ENCODE measurements around the gene RARA.
"Not testable (repeated sequence)": the region's sequence is repeated elsewhere in the genome, so short reads cannot be mapped to it uniquely, and the experiment has no call there.

The RARA gene

GRCh38 chr17:40374821-40375498 is 66.0 kb downstream of the RARA start:
- DNase-seq (ENCODE audit: low read depth in 2 of 2), result no peak

GRCh38 chr17:40375786-40376185 is 66.8 kb downstream of the RARA start:
- DNase-seq (ENCODE audit: low read depth in 2 of 2), result not testable (repeated sequence)

GRCh38 chr17:40376541-40376940 is 67.6 kb downstream of the RARA start:
- DNase-seq (ENCODE audit: low read depth in 2 of 2), result not testable (repeated sequence)

- DNase-seq (ENCODE audit: low read depth in 2 of 2), result no peak
These were observed 68.9 kb downstream of the RARA start for GRCh38 chr17:40377832-40378231.

- no peak for DNase-seq (ENCODE audit: low read depth in 2 of 2)
These were observed 70.0 kb downstream of the RARA start for GRCh38 chr17:40378966-40379365.

GRCh38 chr17:40382251-40382650 is 73.3 kb downstream of the RARA start:
- DNase-seq (ENCODE audit: low read depth in 2 of 2), result no peak

GRCh38 chr17:40386555-40386954 is 77.6 kb downstream of the RARA start:
- DNase-seq (ENCODE audit: low read depth in 2 of 2), result not testable (repeated sequence)

- no peak for DNase-seq (ENCODE audit: low read depth in 2 of 2)
These were observed 90.2 kb downstream of the RARA start for GRCh38 chr17:40399185-40399584.

- no peak for DNase-seq (ENCODE audit: low read depth in 2 of 2)
These were observed 93.7 kb downstream of the RARA start for GRCh38 chr17:40402668-40403067.

GRCh38 chr17:40404003-40404402 is 95.0 kb downstream of the RARA start:
- DNase-seq (ENCODE audit: low read depth in 2 of 2), result no peak
